Measurements from ENCODE around the gene DUSP8. TPM values are rescaled to one million over a fixed set of nuclear protein-coding genes. Genes with fewer than 3 reads are reported as not detected.

DUSP8 gene
- polyA plus RNA-seq, 2 of the 4 experiments (the other 2 are of a cell fraction): 0.72 to 2.6 TPM

DNA sequence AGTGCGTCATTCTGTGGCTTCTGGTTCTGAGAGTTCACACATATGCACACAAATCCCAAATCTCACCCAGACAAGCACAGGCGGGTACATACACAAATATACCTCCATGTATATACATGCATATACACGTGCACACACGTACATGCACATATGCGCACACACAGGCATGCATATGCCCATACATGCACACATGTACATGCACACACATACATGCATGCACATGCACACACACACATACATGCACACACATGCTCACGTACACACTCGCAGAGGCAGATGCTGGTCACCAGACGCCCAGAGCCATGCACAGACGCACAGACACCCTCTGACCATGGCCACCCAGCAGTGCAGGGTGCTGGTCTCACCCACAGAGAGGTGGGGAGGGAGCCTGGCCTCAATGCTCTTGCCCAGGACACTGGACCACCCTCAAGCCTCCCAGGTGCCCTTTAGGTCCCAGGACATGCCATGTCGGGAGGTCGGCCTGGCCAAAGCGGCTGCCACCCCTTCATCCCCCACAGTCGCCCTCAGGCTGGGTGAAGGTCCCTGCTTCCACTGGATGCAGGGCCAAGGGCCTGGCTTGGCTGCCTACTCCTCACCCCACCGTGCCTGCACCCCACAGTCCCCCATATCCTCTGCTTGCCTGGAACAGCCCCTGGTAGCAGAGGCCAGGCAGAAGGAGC lies 9.5 kb downstream of the DUSP8 start:
- CTCF ChIA-PET: interaction anchor here (5.0 to 26.3 kb wide), 3 partner anchors 12 to 19 kb away, joined by 62 to 719 read pairs (median 62); no protein-coding TSS in a partner anchor
- Histone ChIP-seq H3K4me2 (no peak overlapping the region), H3K9me3 (no peaks in the 10 kb centered on the region), H3K4me1 (peaks cover 49% of the 10 kb centered on the region), H3K27ac (no peak overlapping the region), H3K4me3 (no peak overlapping the region)
- 96% methylated on average over 14 of the region's 14 CpGs for WGBS (ENCODE audit: missing lambda C conversion rate)
- no peak for TF ChIP-seq EHF (CRISPR knock-in tag; IDR thresholded peaks at IDR 0.05)
- TF ChIP-seq FOSL2 (IDR thresholded peaks at IDR 0.05): no peak
- no peak for TF ChIP-seq FOSL2 (CRISPR knock-in tag; IDR thresholded peaks at IDR 0.05)
- TF ChIP-seq ZNF302 (CRISPR knock-in tag; IDR thresholded peaks at IDR 0.05): no peak
- POLR2A ChIA-PET: no interaction called here
- ATAC-seq (no peak), DNase-seq (ENCODE audit: low read depth in 1 of 2, low spot score in 1 of 2) (no peak), FAIRE-seq (no peak)

DNA sequence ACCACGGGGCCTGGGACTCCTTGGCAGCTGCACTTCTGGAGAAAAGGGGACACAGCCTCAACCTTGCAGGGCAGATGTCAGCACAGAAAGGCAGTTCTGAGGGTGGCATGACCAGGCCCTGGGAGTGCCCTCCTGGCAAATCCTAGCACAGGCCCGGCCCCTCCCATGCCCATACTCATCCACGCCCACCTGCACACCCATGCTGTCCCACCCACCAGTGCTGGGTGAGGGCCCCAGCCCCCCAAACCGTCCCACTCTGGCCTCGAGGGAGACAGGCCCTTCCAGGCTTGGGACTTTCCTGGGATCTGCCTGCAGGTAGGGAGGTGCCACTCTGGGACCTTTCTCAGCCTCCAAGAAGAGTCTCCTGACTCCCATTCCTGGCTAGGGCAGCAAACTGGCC lies 10.1 kb downstream of the DUSP8 start:
- H3K27ac ChIP-seq: peak overlapping the region in 1 of 2 experiments; percentile 11; a peak in 1 of 6 replicates
- ATAC-seq (no peak), FAIRE-seq (no peak), DNase-seq (ENCODE audit: low read depth in 1 of 2, low spot score in 1 of 2) (no peak)
- peaks cover 52% of the 10 kb centered on the region for H3K4me1 ChIP-seq
- no peaks in the 10 kb centered on the region for H3K9me3 ChIP-seq
- ChIA-PET POLR2A (no interaction called here), CTCF (interaction anchor here (5.7 to 26.3 kb wide), 2 partner anchors 12 to 19 kb away, joined by 62 to 719 read pairs; no protein-coding TSS in a partner anchor)
- 100% methylated on average over 1 of the region's 5 CpGs for WGBS (ENCODE audit: missing lambda C conversion rate)
- TF ChIP-seq CBX8 (IDR thresholded peaks at IDR 0.05) (no peak), RCOR1 (IDR thresholded peaks at IDR 0.05; ENCODE audit: low read depth, low read length) (no peak), ESRRA (IDR thresholded peaks at IDR 0.05; ENCODE audit: borderline replicate concordance, low read length) (no peak), SREBF2 (IDR thresholded peaks at IDR 0.05) (no peak), NFE2L2 (conservative IDR thresholded peaks at IDR 0.05; ENCODE audit: low read length) (no peak), BHLHE40 (IDR thresholded peaks at IDR 0.05; ENCODE audit: low read depth, low read length) (no peak), ZFP36 (IDR thresholded peaks at IDR 0.05; ENCODE audit: borderline replicate concordance, partially characterized antibody) (no peak)
- TF ChIP-seq, protein P1, sequence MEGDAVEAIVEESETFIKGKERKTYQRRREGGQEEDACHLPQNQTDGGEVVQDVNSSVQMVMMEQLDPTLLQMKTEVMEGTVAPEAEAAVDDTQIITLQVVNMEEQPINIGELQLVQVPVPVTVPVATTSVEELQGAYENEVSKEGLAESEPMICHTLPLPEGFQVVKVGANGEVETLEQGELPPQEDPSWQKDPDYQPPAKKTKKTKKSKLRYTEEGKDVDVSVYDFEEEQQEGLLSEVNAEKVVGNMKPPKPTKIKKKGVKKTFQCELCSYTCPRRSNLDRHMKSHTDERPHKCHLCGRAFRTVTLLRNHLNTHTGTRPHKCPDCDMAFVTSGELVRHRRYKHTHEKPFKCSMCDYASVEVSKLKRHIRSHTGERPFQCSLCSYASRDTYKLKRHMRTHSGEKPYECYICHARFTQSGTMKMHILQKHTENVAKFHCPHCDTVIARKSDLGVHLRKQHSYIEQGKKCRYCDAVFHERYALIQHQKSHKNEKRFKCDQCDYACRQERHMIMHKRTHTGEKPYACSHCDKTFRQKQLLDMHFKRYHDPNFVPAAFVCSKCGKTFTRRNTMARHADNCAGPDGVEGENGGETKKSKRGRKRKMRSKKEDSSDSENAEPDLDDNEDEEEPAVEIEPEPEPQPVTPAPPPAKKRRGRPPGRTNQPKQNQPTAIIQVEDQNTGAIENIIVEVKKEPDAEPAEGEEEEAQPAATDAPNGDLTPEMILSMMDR (IDR thresholded peaks at IDR 0.05): no peak
- TF ChIP-seq, protein P2, sequence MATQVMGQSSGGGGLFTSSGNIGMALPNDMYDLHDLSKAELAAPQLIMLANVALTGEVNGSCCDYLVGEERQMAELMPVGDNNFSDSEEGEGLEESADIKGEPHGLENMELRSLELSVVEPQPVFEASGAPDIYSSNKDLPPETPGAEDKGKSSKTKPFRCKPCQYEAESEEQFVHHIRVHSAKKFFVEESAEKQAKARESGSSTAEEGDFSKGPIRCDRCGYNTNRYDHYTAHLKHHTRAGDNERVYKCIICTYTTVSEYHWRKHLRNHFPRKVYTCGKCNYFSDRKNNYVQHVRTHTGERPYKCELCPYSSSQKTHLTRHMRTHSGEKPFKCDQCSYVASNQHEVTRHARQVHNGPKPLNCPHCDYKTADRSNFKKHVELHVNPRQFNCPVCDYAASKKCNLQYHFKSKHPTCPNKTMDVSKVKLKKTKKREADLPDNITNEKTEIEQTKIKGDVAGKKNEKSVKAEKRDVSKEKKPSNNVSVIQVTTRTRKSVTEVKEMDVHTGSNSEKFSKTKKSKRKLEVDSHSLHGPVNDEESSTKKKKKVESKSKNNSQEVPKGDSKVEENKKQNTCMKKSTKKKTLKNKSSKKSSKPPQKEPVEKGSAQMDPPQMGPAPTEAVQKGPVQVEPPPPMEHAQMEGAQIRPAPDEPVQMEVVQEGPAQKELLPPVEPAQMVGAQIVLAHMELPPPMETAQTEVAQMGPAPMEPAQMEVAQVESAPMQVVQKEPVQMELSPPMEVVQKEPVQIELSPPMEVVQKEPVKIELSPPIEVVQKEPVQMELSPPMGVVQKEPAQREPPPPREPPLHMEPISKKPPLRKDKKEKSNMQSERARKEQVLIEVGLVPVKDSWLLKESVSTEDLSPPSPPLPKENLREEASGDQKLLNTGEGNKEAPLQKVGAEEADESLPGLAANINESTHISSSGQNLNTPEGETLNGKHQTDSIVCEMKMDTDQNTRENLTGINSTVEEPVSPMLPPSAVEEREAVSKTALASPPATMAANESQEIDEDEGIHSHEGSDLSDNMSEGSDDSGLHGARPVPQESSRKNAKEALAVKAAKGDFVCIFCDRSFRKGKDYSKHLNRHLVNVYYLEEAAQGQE (IDR thresholded peaks at IDR 0.05): no peak
- H3K4me2 ChIP-seq: no peak overlapping the region
- no peak overlapping the region for H3K4me3 ChIP-seq

DNA sequence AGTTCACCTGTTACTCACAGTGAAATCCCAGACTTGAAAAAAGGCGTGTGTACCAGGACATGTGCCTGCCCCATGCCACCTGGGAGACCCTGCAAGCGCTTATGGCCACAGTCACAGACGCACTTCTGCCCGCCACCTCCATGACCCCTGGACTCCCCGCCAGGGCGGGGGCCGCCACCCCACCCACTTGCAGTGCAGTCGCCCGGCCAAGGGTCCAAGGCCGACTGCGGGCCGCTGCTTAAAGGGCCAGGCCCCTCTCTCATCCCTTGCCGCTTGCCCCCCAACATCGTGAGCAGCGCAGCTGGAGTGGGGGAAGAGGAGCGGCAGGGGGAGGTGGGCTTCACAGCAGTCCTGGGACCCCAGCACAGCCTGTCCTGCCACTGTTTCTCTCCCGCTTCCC lies 10.8 kb downstream of the DUSP8 start:
- Histone ChIP-seq H3K4me3 (no peak overlapping the region), H3K4me1 (peaks cover 52% of the 10 kb centered on the region), H3K9me3 (no peaks in the 10 kb centered on the region), H3K4me2 (no peak overlapping the region), H3K27ac (peak overlapping the region in 1 of 2 experiments; percentile 90; a peak in 2 of 6 replicates)
- POLR2A ChIA-PET: no interaction called here
- CTCF ChIA-PET: interaction anchor here (3.2 to 26.3 kb wide), 3 partner anchors 8 to 18 kb away, joined by 16 to 719 read pairs (median 62); no protein-coding TSS in a partner anchor
- no peak for TF ChIP-seq ZNF302 (CRISPR knock-in tag; IDR thresholded peaks at IDR 0.05)
- TF ChIP-seq, protein P3, sequence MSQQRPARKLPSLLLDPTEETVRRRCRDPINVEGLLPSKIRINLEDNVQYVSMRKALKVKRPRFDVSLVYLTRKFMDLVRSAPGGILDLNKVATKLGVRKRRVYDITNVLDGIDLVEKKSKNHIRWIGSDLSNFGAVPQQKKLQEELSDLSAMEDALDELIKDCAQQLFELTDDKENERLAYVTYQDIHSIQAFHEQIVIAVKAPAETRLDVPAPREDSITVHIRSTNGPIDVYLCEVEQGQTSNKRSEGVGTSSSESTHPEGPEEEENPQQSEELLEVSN (IDR thresholded peaks at IDR 0.05; ENCODE audit: borderline replicate concordance, low read depth): no peak
- FAIRE-seq (no peak), DNase-seq (ENCODE audit: low read depth in 1 of 2, low spot score in 1 of 2) (no peak), ATAC-seq (no peak)
- WGBS (ENCODE audit: missing lambda C conversion rate): 94% methylated on average over 14 of the region's 17 CpGs

Data from A549 (cell line).